ENCODE data around the gene KRAS.

Gene KRAS

DNA sequence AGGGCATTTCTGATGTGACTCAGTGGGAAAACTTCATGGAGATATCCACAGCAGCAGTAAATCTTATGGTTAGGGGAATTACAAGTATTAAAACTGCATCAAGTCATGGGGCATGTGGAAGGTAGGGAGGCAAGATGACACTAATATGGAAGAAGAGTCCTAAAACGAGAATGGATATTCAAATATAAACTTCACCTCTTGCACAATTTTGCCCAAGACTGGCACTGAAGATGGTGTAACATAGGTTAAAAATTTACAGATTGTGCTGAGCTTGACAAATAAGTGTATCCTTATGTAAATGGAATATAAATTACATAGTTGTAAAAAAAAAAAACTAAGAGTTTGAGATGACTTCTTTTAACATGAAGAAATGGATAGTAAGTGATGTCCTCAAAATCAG is 42.9 kb downstream of the KRAS start:
- in situ Hi-C loops (cut with MboI; ENCODE audit: low pct_unique_long_range_greater_than_20kb, low sequenced_read_pairs, unreplicated experiment): no loop called here
- TF ChIP-seq CTCF (IDR thresholded peaks at IDR 0.05; ENCODE audit: extremely low read depth, insufficient read depth, missing control alignments): no peak
- DNase-seq (ENCODE audit: low spot score): no peak

DNA sequence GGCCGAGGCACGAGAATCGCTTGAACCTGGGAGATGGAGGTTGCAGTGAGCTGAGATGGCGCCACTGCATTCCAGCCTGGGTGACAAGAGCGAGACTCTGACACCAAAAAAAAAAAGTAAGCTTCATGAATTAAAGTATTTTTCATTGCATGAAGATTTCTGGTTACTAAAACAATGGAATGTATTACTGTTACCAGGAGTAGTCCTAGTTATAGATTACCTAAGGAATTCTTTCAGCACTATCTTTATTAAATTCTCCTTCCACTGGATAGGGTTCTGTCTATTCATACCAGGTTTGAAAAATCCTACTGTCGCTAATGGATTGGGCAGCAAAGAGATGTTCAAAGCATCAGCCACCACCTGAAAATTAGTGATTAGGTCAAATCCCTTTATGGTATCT is 43.3 kb downstream of the KRAS start:
- TF ChIP-seq CTCF (IDR thresholded peaks at IDR 0.05; ENCODE audit: extremely low read depth, insufficient read depth, missing control alignments): no peak
- in situ Hi-C loops (cut with MboI; ENCODE audit: low pct_unique_long_range_greater_than_20kb, low sequenced_read_pairs, unreplicated experiment): no loop called here
- no peak for DNase-seq (ENCODE audit: low spot score)

DNA sequence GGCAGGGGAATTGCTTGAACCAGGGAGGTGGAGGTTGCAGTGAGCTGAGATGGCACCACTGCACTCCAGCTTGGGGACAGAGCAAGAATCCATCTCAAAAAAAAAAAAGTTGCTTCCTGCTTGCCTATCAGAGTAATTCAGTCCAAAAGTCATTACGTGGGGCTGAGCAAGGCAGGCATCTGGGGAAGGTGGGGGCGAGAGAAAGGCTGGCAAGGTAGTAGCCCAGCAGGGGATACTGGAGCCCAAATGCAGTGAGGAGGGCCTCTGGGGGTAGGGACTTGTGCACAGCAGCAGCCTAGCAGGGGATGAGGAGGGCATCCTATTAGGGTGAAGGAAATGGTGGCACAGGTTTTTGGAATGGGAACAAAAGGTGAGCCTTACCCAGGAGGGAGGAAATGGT is 48.6 kb downstream of the KRAS start:
- in situ Hi-C loops (cut with MboI; ENCODE audit: low pct_unique_long_range_greater_than_20kb, low sequenced_read_pairs, unreplicated experiment): no loop called here
- DNase-seq (ENCODE audit: low spot score): no peak
- no peak for TF ChIP-seq CTCF (IDR thresholded peaks at IDR 0.05; ENCODE audit: extremely low read depth, insufficient read depth, missing control alignments)

DNA sequence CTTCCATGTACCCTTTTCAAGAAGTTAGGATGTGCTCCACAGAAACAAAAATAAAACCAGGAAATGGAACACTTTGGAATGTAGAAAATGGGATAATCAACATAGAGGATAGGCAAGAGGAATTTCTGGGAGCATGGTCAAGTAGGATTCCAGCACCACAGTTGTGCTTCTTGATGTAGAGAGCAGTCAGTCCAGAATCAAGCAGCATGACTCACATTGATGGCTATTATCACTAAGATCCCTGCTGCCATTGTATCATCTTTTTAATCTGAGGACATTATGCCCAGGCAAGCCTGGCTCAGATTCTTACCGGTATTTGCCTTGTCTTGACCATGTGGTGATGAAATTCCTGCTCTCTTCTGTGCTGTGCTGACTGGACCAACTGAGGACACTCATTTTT is 50.0 kb downstream of the KRAS start:
- DNase-seq (ENCODE audit: low spot score): no peak
- no peak for TF ChIP-seq CTCF (IDR thresholded peaks at IDR 0.05; ENCODE audit: extremely low read depth, insufficient read depth, missing control alignments)
- in situ Hi-C loops (cut with MboI; ENCODE audit: low pct_unique_long_range_greater_than_20kb, low sequenced_read_pairs, unreplicated experiment): no loop called here

DNA sequence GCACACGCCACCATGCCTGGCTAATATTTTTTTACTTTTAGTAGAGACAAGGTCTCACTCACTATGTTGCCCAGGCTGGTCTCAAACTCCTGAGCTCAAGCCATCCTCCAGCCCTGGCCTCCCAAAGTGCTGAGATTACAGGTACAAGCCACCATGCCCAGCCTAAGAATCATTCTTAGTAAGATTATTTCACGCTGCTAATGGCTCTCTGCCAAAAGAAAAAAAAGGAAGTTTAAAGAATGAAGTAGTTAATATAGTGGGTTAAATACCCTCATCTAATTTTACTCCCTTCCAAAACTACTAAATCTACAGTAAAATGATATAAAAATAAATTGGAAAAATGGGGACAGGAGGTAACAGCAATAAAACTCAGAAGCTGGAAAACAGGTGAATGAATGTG is 53.1 kb downstream of the KRAS start:
- DNase-seq (ENCODE audit: low spot score): no peak
- TF ChIP-seq CTCF (IDR thresholded peaks at IDR 0.05; ENCODE audit: extremely low read depth, insufficient read depth, missing control alignments): no peak
- in situ Hi-C loops (cut with MboI; ENCODE audit: low pct_unique_long_range_greater_than_20kb, low sequenced_read_pairs, unreplicated experiment): no loop called here

DNA sequence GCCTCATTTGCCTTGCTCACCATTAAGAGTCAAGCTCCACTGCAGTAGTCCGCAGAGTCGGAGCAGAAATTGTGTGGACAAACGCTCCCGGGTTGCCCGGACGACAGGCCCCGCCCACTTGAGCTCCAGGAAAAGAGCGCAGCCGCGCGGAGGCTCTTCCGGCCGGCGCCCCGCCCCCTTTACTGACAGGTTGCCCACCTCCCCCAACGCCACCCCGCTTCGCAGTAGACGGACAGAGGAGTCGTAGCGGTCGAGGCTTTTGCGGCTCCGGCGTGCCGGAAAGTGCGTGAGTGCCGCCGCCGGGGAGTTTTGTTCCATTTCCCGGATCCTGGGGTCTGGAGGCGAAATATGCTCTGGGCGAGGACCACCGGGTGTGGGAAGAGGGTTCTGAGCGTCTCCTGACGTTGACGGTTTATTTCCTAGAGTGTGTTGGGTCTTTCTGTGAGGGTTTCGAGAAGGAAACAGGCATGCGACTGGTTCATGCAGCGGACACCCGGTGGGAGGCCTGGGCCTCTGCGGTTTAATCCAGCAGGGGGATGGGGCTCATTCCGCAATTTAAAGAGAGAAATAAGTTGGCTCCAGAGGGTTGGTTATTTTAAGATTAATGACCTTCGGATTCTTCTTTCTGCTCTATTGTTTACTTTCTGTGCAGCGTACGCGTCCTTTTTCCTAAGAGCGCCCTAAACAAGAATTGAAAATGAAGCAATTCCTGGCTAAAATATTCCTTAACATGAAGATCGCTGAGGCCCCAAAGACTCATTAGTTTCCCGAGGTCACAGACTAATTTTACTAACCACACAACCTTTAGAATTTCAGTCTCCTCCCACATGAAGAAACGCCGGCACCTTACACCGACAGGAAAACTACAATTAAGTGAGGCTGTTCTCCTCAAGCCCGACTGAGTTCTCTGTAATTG is 55.4 kb downstream of the KRAS start, which contains the start of the genes DNAI7 and ETFRF1:
TSS of gene DNAI7 (minus strand) at position 105 of the 916 bp plus-strand sequence. CDS start at position 23, 82 bp downstream.
TSS of gene ETFRF1 (plus strand) at position 182 of the 916 bp plus-strand sequence. CDS start 8,720 bp downstream, outside the sequence.
- no peak for TF ChIP-seq CTCF (IDR thresholded peaks at IDR 0.05; ENCODE audit: extremely low read depth, insufficient read depth, missing control alignments)
- peak; percentile 90 for DNase-seq (ENCODE audit: low spot score)
- in situ Hi-C loops (cut with MboI; ENCODE audit: low pct_unique_long_range_greater_than_20kb, low sequenced_read_pairs, unreplicated experiment): no loop called here
